Right lobe of liver (tissue), 6 donors: ENCODE data around the gene TSPAN9. TPM values are rescaled to one million over a fixed set of nuclear protein-coding genes. Genes with fewer than 3 reads are reported as not detected.

Source experiments
- ATAC-seq, 4 donors: fragments of 200-7000 bp; cut with Tn5 transposase; one replicate each; pipeline ENCODE4 v1.9.1; 2020; ENCODE audit warnings: mild to moderate bottlenecking in 4 of 4, moderate library complexity in 4 of 4
- DNase-seq, 3 donors: peaks; one replicate each; pipeline ENCODE4 v3.0.0-alpha.2; 2020
- H3K27ac ChIP-seq, 3 donors: fragments of 200-600 bp; one replicate each; pipeline ENCODE4 v1.8.0; 2022
- H3K27me3 ChIP-seq, 2 donors: fragments of 200-600 bp; one replicate each; pipeline ENCODE4 v1.8.0; 2022
- H3K36me3 ChIP-seq, 4 donors: fragments of 200-600 bp; sonication (generic) in 1 of 4; one replicate each; pipeline versions ENCODE4 v1.5.1 to v1.8.0; 2017 to 2022; ENCODE audit warnings: control low read depth in 1 of 4
- H3K4me1 ChIP-seq, 4 donors: fragments of 200-600 bp; sonication (generic) in 1 of 4; one replicate each; pipeline versions ENCODE4 v1.5.1 to v1.8.0; 2017 to 2022; ENCODE audit warnings: control low read depth in 1 of 4
- H3K4me3 ChIP-seq, 3 donors: fragments of 200-600 bp; one replicate each; pipeline ENCODE4 v1.8.0; 2022
- H3K9me3 ChIP-seq, 4 donors: fragments of 200-600 bp; sonication (generic) in 1 of 4; one replicate each; pipeline versions ENCODE4 v1.5.1 to v1.8.0; 2017 to 2022; ENCODE audit warnings: control low read depth in 1 of 4
- CTCF ChIP-seq, 4 donors: fragments of 200-600 bp in 3 of 4; fragments of 450-650 bp in 1 of 4; IDR thresholded peaks; one replicate each; pipeline versions ENCODE4 v1.5.1 to v1.8.0; 2016 to 2022; ENCODE audit warnings: antibody characterized with exemption in 4 of 4, mild to moderate bottlenecking in 2 of 4
- POLR2A ChIP-seq: fragments of 450-650 bp; IDR thresholded peaks from one replicate; pipeline ENCODE4 v1.6.1; 2017; ENCODE audit warnings: antibody characterized with exemption, mild to moderate bottlenecking
- WGBS: methylation state at CpG from one replicate; pipeline ENCODE4 v1.1.6; 2018; ENCODE audit warnings: low coverage, low lambda C conversion rate; ENCODE audit not compliant: insufficient coverage; ENCODE audit errors: missing lambda C conversion rate; 5-methylcytosine and 5-hydroxymethylcytosine counted together
- intact Hi-C, 2 donors: fragments of 100-400 bp; cut with DNase I; formaldehyde crosslinking; loops; one replicate each; pipeline versions ENCODE4 v1.11.2 to v1.14.1; 2022
- total RNA-seq, 6 experiments: library from RNA; depleted of rRNA in 2 of 6; stranded (reverse); fragments of >200 nt in 2 of 6; fragmentation: NEBNext Ultra II Directional in 3 of 6; extraction: Animal tissue kit (Norgen Biotek cat#: 25700) in 3 of 6; gene quantifications; one replicate each; pipeline versions ENCODE4 v1.1.0 to v1.2.4, GENCODE V29; 2016 to 2023
- donor health status: DM: no; HTN: yes; CAD: no.
- donor health status: DM: no; HTN: no; CAD: no.
- donor health status: DM: no; HTN: no; CAD: no.
- donor health status: DM: no; HTN: yes; CAD: no.
- donor health status: DM: no; HTN: yes; CAD: no.

The TSPAN9 gene
- total RNA-seq, 6 experiments from 2014 or later = 23.7 to 53.2 (median 39.8) TPM

GRCh38 chr12:3300833-3301401 is 223.7 kb downstream of the TSPAN9 start:
- 13% methylated on average over 3 of the region's 10 CpGs for WGBS
- DNase-seq = no peak
- Histone ChIP-seq H3K36me3 (no peaks in the 10 kb centered on the region), H3K4me3 (no peak overlapping the region), H3K27me3 (no peaks in the 10 kb centered on the region), H3K4me1 (peaks cover 0 to 9% (median 3%) of the 10 kb centered on the region in 4 donors), H3K27ac (no peak overlapping the region), H3K9me3 (no peaks in the 10 kb centered on the region)
- TF ChIP-seq CTCF (IDR thresholded peaks at IDR 0.05) = no peak
- TF ChIP-seq POLR2A = no peak
- intact Hi-C loops = no loop called here
- no peak for ATAC-seq

- TF ChIP-seq POLR2A (no peak), CTCF (IDR thresholded peaks at IDR 0.05) (no peak)
- Histone ChIP-seq H3K9me3 (no peaks in the 10 kb centered on the region), H3K4me3 (no peak overlapping the region), H3K4me1 (peaks cover 0 to 9% (median 3%) of the 10 kb centered on the region in 4 donors), H3K36me3 (no peaks in the 10 kb centered on the region), H3K27me3 (no peaks in the 10 kb centered on the region), H3K27ac (no peak overlapping the region)
- intact Hi-C loops = no loop called here
- 57% methylated on average over 10 of the region's 16 CpGs for WGBS
- DNase-seq (no peak), ATAC-seq (no peak)
These were observed 225.3 kb downstream of the TSPAN9 start for GRCh38 chr12:3302401-3303041.

GRCh38 chr12:3303410-3304136 is 226.4 kb downstream of the TSPAN9 start:
- no CpG with 5 or more reads among the region's 18 CpGs for WGBS
- no peaks in the 10 kb centered on the region for H3K36me3 ChIP-seq
- H3K4me1 ChIP-seq = peaks cover 0 to 9% (median 3%) of the 10 kb centered on the region in 4 donors
- DNase-seq (no peak), ATAC-seq (no peak)
- H3K9me3 ChIP-seq = no peaks in the 10 kb centered on the region
- no peak overlapping the region for H3K27ac ChIP-seq
- H3K4me3 ChIP-seq = no peak overlapping the region
- H3K27me3 ChIP-seq = no peaks in the 10 kb centered on the region
- TF ChIP-seq CTCF (IDR thresholded peaks at IDR 0.05) (no peak), POLR2A (no peak)
- intact Hi-C loops = no loop called here

GRCh38 chr12:3304436-3305165 is 227.4 kb downstream of the TSPAN9 start:
- 44% methylated on average over 3 of the region's 30 CpGs for WGBS
- no peak for ATAC-seq
- DNase-seq = no peak

More at GRCh38 chr12:3304436-3305165, 227.4 kb downstream of the TSPAN9 start:
- peaks cover 0 to 9% (median 3%) of the 10 kb centered on the region in 4 donors for H3K4me1 ChIP-seq
- no peaks in the 10 kb centered on the region for H3K36me3 ChIP-seq
- intact Hi-C loops = no loop called here
- no peak for TF ChIP-seq CTCF (IDR thresholded peaks at IDR 0.05)
- TF ChIP-seq POLR2A = no peak
- H3K27ac ChIP-seq = no peak overlapping the region
- H3K9me3 ChIP-seq = no peaks in the 10 kb centered on the region
- no peak overlapping the region for H3K4me3 ChIP-seq
- no peaks in the 10 kb centered on the region for H3K27me3 ChIP-seq
